Left colon (tissue), 2 donors: ENCODE data around the gene KLHL6. TPM values are rescaled to one million over a fixed set of nuclear protein-coding genes. Genes with fewer than 3 reads are reported as not detected.
"Not testable (repeated sequence)": the region's sequence is repeated elsewhere in the genome, so short reads cannot be mapped to it uniquely, and the experiment has no call there.

Experiments used
- ATAC-seq: fragments of 200-7000 bp; cut with Tn5 transposase; one replicate; pipeline ENCODE4 v1.9.1; 2020; ENCODE audit warnings: mild to moderate bottlenecking, moderate library complexity
- DNase-seq, 2 donors: peaks; one replicate each; pipeline ENCODE4 v3.0.0-alpha.2; 2020
- intact Hi-C, 2 donors: fragments of 100-400 bp; cut with DNase I in 1 of 2; cut with micrococcal nuclease in 1 of 2; formaldehyde crosslinking; loops; one replicate each; pipeline versions ENCODE4 v1.11.2 to v1.14.0; 2022; cut with DNase I, micrococcal nuclease
- total RNA-seq, 2 donors: library from RNA; stranded (reverse); fragmentation: NEBNext Ultra II Directional; extraction: Animal tissue kit (Norgen Biotek cat#: 25700); gene quantifications; one replicate each; pipeline ENCODE4 v1.2.1, GENCODE V29; 2021
- donor health status: DM: no; HTN: no; CAD: no.
- donor health status: DM: yes; HTN: yes; CAD: no.

The KLHL6 gene
- total RNA-seq, 2 donors from 2014 or later = 1.9 to 3.6 TPM

- DNase-seq (peak in 1 of 2 donors; percentile 44), ATAC-seq (peak; percentile 21)
- intact Hi-C loops = no loop called here
Measured at GRCh38 chr3:183515968-183516851, 39.3 kb downstream of the KLHL6 start.

DNA sequence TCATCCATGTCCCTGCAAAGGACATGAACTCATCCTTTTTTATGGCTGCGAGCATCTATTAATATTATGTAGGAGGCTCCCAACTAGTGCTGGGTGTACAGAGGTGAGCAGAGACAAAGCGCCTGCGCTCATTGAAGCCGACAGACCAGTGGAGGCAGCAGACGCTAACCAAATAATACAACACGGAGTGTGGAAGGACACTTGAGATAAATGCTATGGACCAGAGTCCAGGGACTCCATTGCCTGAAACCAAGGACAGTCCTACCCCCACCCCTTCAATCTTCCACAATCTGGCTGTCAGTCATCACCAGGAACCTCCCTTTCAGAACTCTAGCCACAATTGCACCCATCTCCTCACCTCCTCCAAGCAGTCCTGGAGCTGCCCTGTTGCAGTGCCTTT lies 41.5 kb downstream of the KLHL6 start:
- DNase-seq = no peak
- intact Hi-C loops = no loop called here
- ATAC-seq = no peak

GRCh38 chr3:183513046-183513706 lies 42.3 kb downstream of the KLHL6 start:
- DNase-seq = no peak

DNA sequence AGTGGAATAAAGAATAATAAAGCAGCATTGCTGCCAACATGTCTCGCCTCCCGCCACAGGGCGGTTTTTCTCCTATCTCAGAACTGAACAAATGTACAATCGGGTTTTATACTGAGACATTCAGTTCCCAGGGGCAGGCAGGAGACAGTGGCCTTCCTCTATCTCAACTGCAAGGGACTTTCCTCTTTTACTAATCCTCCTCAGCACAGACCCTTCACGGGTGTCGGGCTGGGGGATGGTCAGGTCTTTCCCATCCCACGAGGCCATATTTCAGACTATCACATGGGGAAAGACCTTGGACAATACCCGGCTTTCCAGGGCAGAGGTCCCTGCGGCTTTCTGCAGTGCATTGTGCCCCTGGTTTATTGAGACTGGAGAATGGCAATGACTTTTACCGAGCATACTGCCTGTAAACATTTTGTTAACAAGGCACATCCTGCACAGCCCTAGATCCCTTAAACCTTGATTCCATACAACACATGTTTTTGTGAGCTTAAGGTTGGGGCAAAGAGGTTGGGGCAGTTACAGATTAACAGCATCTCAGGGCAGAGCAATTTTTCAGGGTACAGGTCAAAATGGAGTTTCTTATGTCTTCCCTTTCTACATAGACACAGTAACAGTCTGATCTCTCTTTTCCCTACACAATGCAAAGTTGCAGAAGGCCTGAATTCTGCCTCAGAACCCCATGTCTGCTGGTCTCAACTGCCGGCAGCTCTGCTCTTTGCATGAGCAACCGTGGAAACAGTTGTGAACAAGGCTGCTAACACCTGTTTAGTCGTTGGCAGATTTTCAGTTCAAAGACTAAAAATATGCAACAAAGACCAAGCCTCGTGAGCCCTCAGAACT lies 44.0 kb downstream of the KLHL6 start:
- DNase-seq, ATAC-seq, intact Hi-C loops: not testable (repeated sequence)

More at GRCh38 chr3:183513046-183513706, 42.3 kb downstream of the KLHL6 start:
- ATAC-seq = no peak
- intact Hi-C loops = no loop called here

DNA sequence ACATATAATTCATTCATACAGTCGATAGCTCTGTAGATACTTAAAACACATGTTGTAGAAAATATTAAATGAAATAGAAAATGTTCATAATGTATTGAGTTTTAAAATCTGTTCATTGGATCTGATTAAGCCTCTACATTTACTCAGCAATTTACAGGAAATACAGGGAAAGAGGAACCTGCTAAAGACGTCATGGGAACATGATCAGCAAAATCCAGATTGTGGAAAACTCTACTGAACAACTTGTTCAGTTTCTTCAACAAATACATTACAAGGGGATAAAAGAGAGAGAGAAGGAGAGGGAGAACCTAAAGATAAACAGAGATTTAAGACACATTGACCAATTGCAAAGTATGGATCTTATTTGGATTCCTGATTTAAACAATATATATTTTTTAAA lies 46.7 kb downstream of the KLHL6 start:
- ATAC-seq = no peak
- intact Hi-C loops = no loop called here
- DNase-seq = no peak

GRCh38 chr3:183507551-183507950 lies 48.0 kb downstream of the KLHL6 start:
- no peak for DNase-seq
- ATAC-seq = no peak
- intact Hi-C loops = no loop called here

DNA sequence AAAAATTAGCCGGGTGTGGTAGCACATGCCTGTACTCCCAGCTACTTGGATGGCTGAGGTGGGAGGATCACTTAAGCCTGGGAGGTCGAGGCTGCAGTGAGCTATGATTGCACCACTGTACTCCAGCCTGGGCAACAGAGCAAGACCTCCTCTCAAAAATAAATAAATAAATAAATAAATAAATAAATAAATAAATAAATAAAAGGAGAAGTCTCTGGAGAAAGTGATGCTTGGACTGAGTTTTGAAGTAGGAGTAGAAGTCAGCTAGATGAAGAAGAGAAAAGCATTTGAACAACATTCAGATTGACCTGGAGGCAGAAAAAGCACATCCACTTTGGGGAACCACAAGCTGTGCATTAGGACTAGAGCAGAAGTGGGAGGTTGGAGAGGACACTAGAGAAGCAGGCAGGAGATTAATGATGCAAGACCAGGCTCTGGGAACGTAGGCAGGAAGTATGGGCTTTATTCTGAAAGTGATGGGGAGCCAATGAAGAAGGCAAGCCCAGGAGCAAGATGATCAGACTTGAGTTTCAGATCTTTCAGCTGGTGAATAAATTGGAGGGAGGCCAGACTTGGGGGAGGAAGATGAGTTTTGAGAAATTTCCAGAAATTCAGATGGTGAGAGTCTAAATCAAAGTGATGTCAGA lies 48.7 kb downstream of the KLHL6 start:
- no peak for ATAC-seq
- intact Hi-C loops = no loop called here
- no peak for DNase-seq

DNA sequence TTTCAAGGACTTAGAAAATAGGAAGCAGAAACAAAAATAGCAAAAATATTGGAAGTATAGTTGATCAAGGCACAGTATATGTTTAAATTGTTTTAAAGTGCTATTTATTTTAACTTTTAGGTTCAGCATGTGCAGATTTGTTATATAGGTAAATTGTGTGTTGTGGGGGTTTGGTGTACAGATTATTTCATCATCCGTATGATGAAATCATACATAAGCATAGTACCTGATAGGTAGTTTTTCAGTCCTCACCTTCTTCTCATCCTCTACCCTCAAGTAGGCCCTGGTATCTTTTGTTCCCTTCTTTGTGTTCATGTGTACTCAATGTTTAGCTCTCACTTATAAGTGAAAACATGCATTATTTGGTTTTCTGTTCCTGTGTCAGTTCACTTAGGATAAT lies 50.9 kb downstream of the KLHL6 start:
- ATAC-seq = no peak
- intact Hi-C loops = no loop called here
- DNase-seq = no peak

DNA sequence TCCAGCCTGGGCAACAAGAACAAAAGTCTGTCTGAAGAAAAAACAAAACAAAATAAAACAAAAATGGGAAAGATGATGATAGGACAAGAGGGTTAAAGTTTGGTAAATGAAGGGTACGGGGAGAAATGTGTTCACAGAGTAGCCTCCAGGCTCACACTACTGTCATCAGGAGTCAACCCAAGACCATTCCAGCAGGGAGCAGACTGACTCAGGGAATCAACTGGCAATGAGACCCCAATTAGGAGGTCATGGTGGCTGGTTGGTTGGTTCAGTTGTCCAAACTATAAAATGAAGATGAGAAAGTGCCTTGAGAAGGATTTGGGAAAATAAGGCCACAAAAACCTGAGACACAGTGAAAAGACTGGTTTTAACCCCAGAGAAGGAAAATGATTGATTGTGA lies 51.8 kb downstream of the KLHL6 start:
- no peak for DNase-seq
- intact Hi-C loops = no loop called here
- no peak for ATAC-seq

GRCh38 chr3:183502237-183503181 lies 53.0 kb downstream of the KLHL6 start:
- intact Hi-C loops = no loop called here
- DNase-seq (no peak), ATAC-seq (peak; percentile 78)

- intact Hi-C loops = no loop called here
- ATAC-seq (no peak), DNase-seq (no peak)
Measured at GRCh38 chr3:183500981-183501704, 54.4 kb downstream of the KLHL6 start.

- no peak for DNase-seq
- intact Hi-C loops = no loop called here
- no peak for ATAC-seq
Measured at GRCh38 chr3:183500319-183500718, 55.2 kb downstream of the KLHL6 start.

GRCh38 chr3:183498634-183499033 lies 56.9 kb downstream of the KLHL6 start:
- no peak for ATAC-seq
- intact Hi-C loops = no loop called here
- no peak for DNase-seq

DNA sequence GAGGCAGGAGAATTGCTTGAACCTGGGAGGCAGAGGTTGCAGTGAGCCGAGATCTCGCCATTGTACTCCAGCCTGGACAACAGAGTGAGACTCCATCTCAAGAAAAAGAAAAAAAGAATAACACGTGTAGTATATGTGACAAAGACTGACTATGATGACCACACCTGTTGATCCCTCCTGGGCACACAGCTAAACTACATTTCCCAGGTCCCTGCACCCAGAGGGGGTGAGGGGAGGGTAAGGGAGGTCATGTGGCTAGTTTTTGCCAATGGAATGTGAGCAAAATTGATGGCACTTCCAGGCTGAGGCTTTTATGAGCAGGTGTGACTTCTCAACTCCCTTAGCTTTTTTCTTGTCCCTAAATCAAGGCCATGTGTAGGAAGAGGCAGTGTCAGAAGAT lies 58.2 kb downstream of the KLHL6 start:
- intact Hi-C loops = no loop called here
- ATAC-seq = peak; percentile 79
- DNase-seq = no peak

- no peak for DNase-seq
- intact Hi-C loops = no loop called here
- ATAC-seq = no peak
Measured at GRCh38 chr3:183496311-183496710, 59.2 kb downstream of the KLHL6 start.

GRCh38 chr3:183494341-183494740 lies 61.2 kb downstream of the KLHL6 start:
- no peak for ATAC-seq
- DNase-seq = no peak
- intact Hi-C loops = no loop called here

GRCh38 chr3:183493296-183494045 lies 62.0 kb downstream of the KLHL6 start:
- DNase-seq = no peak
- intact Hi-C loops = no loop called here
- ATAC-seq = no peak
